H4 (cell line): ENCODE data around the gene LIPC. TPM values are rescaled to one million over a fixed set of nuclear protein-coding genes. Genes with fewer than 3 reads are reported as not detected.

Experiments used
- DNase-seq: peaks from one replicate; pipeline ENCODE4 v3.0.0-alpha.2; 2015; ENCODE audit warnings: low spot score
- total RNA-seq: library from RNA; depleted of rRNA; stranded (reverse); fragments of >200 nt; shearing (Covaris generic); gene quantifications from 2 replicates; pipeline ENCODE4 v1.2.3, GENCODE V29; 2014

The LIPC gene
- total RNA-seq, 1 experiment from 2014 or later = 0.43 TPM

DNA sequence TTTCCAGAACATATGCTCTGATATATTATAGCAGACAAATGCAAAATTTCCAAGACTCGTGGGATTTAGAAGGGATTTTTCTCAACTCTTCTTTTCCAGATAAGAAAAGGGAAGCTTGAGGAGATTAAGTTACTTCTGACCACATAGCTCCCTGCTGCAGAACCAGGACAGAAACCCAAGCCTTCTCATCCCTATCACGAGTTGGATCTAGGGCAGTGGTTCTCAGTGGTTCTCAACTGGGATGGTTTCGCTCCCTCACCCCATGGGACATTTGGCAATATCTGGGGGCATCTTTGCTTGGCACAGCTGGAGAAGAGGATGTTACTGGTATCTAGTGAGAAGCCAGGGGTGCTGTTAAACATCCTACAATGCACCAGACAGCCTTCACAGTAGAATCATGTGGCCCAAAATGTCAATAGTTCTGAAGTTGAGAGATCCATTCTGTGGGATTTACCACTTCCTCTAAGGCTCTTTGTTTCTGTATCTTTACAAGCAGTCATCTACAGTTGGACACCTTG lies 64.2 kb downstream of the LIPC start:
- DNase-seq = no peak

DNA sequence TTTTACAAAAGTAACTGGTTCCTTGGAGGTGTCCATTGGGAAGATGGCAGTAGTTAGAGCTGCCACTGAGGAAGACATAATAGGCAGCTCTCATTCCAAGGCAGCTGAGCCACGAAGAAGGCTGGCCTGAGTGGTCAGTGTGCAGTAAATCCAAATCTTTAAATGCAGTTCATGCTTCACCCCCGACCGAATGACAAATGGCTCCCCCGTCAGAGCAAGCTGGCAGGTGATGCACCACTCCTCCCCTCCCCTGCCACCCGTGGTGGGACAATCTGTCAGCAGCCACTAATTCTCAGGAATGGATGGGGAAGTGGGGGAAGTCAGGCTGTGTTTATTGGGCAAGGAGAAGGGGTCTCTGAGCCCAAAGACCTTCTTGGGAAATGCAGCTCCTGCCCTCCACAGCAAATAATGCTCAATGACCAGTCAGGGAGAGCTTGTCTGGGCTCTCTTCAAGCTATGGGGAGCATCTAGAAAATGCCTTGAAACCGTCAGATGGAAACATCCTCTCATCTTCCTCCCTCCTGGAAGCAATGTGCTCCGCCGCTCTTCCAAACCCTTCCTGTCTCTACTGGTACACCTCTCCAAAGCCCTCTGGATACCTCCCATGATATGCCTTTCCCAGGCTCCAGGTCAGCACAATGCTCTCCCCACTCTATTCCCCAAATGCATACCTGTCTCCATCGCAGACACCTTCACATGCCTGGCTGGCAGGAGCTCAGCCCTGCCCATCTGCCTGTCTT lies 65.4 kb downstream of the LIPC start:
- no peak for DNase-seq

DNA sequence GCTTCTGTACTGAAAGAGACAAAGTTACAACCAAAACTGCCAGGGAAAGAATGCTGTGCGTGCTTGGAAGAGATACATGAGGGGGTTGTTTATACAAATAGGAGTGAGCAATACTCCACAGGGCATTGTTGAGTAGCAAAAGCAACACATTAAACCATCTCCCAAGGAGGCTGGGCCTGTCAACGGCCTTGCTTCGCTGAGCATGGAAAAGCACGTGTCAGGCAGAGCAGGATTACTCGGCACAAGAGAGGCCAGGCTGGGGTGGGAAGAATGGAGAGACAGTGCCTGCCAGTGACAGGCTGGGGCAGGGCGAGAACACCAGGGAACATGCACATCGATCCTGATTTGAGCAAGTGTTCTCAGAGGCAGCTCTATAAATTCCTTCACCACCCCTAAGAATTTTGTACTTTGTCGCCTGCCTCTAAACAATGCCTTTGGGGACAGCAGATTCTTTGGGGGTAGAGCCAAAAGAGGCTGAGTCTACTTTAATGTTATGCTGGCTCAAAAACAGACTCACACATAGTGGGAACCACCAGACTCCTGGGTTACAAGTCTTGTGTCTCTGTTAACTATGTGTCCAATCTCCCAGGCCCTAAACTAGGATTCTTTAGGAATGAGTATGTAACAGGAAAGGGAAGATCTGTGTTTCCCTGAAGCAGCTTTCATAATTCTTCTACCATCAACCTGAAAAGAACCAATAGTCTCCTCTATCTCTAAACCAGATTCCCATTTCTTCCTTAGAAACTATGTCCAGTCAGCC lies 67.2 kb downstream of the LIPC start:
- DNase-seq = peak; percentile 86

DNA sequence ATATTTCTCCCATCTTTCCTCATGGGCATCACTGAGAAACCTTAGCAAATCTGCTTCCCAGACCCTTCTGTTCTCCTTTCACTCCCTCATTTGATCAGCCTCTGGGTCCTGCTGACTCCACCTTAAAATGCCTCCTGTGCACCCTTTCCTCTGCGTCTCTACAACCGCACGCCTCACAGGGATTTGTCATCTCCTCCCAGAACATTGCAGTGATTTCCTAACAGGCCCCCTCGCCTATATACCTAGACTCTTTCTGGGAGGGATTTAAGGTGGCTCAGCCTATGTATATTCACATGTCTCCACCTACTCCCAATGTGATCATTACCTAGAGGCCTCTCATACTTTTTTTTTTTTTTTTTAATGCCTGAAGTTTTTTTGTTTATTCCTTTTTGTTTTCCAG lies 69.2 kb downstream of the LIPC start:
- no peak for DNase-seq

DNA sequence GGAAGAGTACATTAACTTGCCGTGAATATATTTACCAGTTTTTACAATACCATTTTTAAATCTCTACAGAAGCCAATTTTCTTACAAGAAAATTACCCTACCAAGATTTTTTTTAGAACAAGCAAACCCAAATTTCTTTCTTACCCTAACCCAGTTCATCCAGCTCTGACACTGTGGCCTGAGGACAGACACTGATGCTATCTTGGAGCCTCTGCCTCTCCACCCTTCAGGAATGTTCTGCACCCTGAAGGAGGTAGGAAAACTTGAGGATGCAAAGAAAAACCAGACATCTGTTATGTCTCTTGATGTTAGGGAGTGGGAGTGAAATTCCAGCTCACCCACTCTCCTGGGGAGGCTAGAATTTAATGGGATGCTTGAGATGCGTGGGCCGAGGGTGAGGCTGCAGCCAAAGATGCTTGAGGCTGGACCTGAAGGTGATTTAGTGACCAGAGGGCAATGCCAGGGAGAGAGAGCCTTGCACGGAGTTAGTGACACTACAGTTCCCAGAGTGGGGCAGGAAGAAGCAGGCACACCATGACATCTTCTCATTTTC lies 69.9 kb downstream of the LIPC start:
- DNase-seq = no peak

DNA sequence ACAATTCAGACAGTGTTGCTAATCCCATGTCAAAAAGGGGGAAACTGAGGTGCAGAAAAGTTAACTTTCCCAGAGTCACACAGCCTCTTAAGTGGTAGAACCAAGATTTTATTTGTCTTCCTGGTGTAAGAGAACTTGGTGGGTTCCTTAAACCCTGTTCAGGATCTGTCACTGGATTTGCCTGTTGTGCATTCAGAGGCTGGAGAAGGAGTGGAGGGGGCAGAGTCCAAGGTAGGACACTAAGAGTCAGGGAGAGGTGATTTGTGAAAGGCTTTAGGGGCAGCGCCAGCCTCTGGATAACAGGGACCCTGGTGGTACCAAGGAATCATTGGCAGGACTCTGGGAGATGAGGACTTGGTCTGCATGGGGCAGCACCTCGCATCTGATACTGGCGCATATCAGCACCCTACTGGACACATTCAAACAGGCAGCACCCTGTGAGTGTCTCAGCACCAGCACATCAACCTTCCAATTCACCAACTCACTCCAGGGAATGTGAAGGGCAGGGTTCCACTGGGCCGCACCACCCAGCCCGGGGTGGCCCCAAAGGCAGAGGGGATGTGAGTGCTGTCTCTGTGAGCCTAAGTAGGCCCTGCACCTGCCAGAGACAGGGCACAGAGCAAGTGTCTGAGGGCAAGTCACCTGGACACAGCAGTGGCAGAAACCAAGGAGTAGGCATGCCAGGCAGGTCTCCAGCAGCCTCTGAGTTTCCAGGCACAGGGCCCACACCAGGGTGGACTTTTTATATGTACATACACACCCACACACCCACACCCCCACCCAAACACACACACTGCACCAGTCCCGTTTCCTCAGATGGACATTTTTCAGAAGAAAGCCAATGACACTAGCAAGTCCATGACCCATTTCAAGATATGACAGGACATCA lies 71.6 kb downstream of the LIPC start:
- no peak for DNase-seq

DNA sequence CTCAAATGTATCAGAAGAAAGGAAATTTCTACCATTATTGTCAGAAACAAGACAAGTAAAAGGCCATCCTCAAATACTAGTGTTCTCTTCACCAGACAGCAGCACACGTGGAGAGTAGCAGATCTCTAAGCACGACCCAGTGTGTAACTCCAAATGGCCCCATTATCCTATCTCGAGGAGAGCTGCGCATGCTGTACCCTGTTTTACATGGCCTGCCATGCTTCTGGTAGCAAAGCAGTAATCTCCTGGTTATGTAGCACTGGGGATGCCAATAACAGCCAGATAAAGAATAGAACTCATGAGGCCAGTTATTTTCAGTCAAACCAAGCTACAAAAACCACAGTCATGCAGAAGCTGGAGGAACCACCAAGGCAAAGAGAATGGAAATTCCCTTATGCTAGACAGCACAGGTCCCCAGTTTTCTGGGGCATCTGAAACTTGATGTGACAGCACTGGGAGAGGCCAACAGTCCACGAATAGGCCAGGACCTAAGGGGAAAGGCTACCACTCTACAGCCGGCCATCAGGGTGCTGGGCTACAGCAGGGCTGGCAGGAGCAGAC lies 73.0 kb downstream of the LIPC start:
- no peak for DNase-seq

DNA sequence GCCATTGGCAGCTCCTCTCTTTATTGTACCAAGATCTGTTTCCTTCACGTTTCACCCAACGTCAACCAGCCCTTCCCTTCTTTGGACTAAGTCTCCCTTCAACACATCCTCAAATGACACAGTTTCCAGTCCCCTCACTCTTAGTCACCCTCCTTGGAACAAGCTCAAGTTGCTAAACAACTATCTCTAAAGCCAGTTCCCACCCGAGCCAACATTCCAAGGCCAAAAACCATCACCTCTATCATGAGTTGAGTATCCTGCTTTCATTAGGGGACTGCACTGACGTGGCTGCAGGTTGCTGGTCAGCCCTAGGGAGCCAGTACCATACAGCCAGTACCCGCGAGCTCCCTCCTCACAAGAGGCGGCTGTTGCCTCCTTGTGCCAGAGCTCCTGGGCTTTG lies 73.8 kb downstream of the LIPC start:
- DNase-seq = no peak

DNA sequence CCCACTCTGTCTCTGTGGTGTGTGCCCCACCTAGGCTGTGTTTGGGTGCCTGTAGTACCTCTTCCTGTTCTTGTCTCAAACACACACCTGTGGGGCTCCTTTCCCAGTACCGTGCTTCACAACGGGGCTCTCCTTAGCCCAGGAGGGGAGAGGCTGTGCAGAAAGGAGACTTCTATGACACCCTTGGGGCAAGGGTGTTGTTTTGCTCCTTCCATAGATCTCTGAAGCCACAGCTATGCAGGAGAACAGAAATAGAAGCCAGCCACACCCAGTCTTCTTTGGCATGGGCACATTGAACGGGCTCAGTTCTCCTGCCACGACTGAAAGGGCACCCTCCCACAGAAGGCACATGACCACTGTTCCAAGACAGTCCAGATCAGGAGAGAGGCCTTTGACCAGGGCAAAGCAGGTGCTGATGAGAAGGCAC lies 74.3 kb downstream of the LIPC start:
- no peak for DNase-seq

DNA sequence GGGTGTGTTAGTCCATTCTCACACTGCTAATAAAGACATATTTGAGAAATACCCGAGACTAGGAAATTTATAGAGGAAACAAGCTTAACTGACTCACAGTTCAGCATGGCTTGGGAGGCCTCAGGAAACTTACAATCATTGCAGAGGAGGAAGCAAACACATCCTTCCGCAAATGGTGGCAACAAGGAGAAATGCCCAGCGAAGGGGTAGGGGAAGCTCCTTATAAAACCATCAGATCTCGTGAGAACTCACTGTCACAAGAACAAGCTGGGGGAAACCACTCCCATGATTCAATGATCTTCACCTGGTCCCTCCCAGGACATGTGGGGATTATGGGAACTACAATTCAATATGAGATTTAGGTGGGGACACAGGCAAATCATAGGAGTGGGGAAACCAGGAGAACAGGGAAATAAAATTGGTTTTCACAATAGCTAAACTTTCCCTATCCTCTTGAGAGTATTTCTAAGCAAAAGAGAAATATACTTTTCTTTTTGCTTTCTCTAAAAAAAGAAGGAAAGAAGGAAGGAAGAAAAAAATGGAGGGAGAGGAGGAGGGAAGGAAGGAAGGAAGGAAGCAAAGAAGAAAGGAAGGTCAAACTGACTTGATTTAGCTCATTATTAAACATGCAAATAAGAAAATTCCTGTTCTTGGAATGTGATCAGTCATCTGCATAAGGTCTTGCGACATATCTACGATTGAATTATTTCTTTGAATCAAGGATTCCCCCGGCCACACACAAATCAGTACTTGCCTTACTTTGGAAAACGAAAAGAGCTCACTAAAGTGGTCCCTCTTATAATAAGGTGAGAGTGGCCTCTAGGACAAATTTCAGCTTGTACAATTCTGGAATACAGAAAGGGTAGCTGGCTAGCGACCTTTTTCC lies 75.2 kb downstream of the LIPC start:
- DNase-seq = no peak

DNA sequence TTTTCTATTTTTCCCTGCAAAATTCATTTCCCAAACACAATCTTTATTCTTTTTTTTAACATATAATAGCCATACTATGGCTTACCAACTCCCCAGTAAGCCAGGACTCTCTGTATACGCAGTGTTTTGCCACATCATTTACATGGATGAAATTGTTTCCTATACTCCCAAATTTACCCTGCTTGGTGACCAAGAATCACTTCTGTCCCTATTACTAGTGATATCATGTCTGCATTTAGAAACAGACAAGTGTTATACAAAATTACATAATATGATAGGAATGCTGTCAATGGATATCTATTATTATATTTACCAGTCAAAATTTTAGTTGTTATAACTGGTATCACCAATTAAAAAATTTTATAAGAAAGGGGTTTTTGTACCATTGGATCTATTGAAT lies 77.8 kb downstream of the LIPC start:
- no peak for DNase-seq

DNA sequence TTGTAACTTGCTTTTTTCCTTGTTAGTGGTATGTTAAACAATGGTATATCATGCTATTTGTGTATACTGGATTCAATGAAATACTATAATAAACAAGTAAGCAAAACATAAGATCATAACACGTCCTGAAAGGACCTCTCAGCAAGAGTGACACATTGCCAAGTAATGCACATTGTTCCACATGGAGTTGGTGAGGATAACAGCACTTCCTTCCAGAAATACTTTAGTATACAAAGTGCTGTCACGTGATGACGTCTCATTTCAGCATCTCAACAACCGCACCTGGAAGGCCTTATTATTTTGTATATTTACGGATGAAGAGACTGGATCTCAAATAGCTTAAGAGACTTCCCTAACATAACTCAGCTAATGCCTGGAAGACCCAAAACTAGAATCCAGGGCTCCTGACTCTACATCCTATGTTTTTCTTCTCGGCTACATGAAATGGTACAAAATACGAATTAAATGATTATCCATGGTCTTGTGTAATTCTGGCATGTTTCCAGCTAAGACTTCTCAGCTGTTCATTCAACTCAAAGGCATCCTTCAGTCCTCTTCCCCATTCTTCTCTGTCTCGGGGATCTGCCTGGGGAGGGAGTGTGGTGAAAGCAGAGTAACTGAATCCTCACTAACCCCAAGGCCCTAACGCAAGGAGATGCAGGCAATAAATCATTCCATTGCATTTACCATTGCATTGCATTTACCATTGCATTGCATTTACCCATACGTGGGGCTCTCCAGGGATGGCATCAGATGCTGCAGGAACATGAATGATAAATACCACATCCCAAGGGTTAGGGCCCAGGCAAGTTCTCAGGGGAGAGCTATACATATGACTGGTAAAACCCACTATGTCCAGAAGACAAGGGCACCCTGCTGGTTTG lies 79.2 kb downstream of the LIPC start:
- peak; percentile 30 for DNase-seq

DNA sequence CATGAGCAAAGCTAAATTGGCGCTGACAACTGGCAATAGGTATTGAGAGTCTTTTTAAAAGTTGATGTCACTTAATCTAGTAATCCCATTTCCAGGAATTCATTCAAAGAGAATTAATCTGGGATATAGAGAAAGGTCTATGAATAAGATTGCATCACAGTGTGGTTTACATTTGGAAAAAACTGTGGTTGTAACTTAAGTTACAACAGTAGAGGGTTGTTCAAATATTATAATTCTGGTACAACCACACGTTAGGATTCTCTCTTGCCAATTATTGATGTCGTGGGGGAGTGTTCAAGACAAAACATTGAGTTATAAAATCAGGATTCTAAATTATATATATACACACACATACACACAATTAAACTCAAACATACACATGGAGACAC lies 79.8 kb downstream of the LIPC start:
- DNase-seq = no peak

DNA sequence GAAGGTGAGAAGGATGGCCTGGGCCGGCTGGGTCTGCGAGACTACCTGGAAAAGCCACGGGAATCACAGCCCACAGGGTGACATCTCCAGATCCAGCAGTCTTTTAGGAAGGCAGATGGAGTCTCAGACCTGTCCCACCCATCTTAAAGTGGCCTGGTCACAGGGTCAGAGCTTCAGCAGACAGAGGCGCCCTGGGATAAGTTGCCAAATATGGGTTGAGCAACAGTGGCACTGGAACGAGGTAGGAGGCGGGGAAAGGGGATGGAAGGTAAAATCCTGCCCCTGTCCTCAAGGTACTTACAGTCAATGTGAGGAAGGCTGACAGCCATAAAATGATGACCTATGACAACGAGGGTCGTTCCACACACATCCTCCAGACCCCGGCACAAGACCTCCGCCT lies 80.7 kb downstream of the LIPC start:
- DNase-seq = no peak

DNA sequence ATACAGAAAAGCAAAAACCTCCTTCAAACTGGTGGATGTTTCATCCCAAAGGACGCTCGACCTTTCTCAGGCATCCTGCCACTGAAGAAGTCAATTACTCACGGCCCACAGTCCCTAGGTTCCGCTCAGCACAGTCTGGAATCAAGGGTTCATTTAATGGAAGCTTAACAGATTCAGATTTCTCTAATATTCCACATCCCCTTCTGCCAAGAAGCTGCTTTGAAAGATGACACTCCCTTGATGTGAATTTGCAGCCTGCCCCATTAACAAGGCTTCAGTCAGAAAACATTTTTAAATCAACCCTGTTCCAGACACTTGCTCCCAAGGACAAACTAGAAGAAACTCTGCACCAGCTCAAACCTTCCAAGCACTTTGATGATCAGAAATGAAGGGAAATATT lies 81.2 kb downstream of the LIPC start:
- no peak for DNase-seq

DNA sequence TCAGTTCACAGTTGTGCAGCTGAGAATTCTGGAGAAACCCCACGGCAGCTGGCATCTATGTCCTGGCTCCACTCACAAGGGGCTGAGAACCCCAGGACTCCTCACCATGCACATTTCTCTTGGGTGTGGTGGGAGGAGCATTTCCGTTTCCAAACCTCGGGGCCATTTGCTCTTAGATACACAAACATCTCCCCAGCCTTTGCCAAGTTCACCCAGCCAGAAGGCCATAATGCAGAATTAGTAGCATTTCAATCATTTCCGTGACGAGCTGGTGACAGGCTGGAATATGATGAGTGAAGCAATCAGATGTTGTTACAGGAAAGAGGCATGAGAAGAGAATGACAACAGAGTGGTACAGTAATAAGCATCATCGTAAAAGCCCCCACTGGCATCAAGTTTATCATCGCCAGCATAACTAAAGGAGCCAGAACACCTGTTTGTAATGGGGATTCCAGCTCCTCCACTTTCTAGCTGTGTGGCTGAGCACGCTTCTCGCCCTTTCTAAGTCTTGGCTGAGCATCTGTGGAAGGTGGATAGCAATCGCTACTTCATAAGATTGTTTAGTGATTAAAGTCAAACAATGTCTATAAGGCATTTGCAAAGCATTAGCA lies 82.0 kb downstream of the LIPC start:
- no peak for DNase-seq

DNA sequence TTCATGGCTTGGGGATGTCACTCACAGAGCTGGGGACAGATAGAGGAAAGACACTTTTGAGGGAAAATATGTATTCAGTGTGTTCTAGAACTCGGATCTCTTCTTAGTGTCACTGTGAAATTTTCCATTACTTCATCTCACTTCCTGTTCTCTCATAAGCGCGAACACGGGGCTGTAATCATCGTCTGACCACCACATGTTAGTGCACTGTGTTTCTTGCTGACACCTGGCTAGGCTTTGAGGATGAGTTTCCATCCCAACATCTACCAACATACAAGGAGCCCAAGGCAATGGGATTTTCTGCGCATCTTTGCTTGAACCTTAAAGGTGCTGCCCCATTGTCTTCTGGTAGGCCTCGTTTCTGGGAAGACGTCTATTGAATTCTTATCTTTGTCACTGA lies 84.0 kb downstream of the LIPC start:
- no peak for DNase-seq

DNA sequence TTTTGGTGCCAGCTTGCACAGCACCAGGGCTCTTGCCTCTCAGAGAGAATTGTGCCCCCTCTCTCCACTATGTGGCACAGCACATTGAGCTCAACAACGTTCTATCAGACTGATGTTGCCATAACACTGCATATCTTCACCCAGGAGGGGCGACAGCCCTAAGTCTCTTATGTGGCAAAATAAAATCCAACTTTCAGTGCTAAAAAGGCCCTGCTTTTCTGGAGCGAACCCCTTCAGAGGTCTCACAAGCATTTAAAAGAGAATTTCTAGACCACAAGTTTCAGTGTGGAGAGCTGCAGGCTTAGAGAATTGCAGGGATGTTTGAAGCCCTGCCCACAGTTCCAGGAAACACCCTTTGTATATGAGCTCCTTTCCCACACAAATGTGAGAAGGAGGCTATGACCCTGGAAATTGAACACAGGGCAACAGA lies 85.5 kb downstream of the LIPC start:
- no peak for DNase-seq
